GM04503 (cell line): ENCODE measurements around the gene SYTL3.
"Not testable (repeated sequence)": the region's sequence is repeated elsewhere in the genome, so short reads cannot be mapped to it uniquely, and the experiment has no call there.

ENCODE experiments used
- DNase-seq: peaks from one replicate; pipeline ENCODE4 v3.0.0-alpha.2; 2012; ENCODE audit warnings: low read depth

Gene SYTL3

GRCh38 chr6:158774717-158775449 is 125.0 kb downstream of the SYTL3 start:
- DNase-seq, result no peak

- no peak for DNase-seq
Observed at GRCh38 chr6:158775832-158776231, 126.0 kb downstream of the SYTL3 start.

GRCh38 chr6:158776737-158777136 is 126.9 kb downstream of the SYTL3 start:
- DNase-seq, result no peak

GRCh38 chr6:158777510-158777909 is 127.7 kb downstream of the SYTL3 start:
- DNase-seq, result no peak

- DNase-seq, result no peak
Observed at GRCh38 chr6:158778005-158778527, 128.2 kb downstream of the SYTL3 start.

GRCh38 chr6:158780246-158780884 is 130.5 kb downstream of the SYTL3 start:
- no peak for DNase-seq

GRCh38 chr6:158780988-158781691 is 131.3 kb downstream of the SYTL3 start:
- no peak for DNase-seq

GRCh38 chr6:158781692-158782373 is 132.0 kb downstream of the SYTL3 start:
- DNase-seq, result no peak

GRCh38 chr6:158782432-158783166 is 132.7 kb downstream of the SYTL3 start:
- DNase-seq, result no peak

GRCh38 chr6:158783167-158783450 is 133.3 kb downstream of the SYTL3 start:
- no peak for DNase-seq

GRCh38 chr6:158783851-158784250 is 134.0 kb downstream of the SYTL3 start:
- DNase-seq, result no peak

GRCh38 chr6:158784505-158784904 is 134.7 kb downstream of the SYTL3 start:
- DNase-seq, result no peak

GRCh38 chr6:158785036-158785435 is 135.2 kb downstream of the SYTL3 start:
- no peak for DNase-seq

- no peak for DNase-seq
Observed at GRCh38 chr6:158786645-158787304, 136.9 kb downstream of the SYTL3 start.

GRCh38 chr6:158787395-158787794 is 137.5 kb downstream of the SYTL3 start:
- DNase-seq, result no peak

GRCh38 chr6:158789115-158789917 is 139.5 kb downstream of the SYTL3 start:
- DNase-seq, result no peak

GRCh38 chr6:158791274-158791855 is 141.5 kb downstream of the SYTL3 start:
- DNase-seq, result no peak

- DNase-seq, result not testable (repeated sequence)
Observed at GRCh38 chr6:158792505-158792904, 142.7 kb downstream of the SYTL3 start.

GRCh38 chr6:158793432-158793831 is 143.6 kb downstream of the SYTL3 start:
- no peak for DNase-seq

GRCh38 chr6:158795516-158795915 is 145.7 kb downstream of the SYTL3 start:
- no peak for DNase-seq
